Neural progenitor cell (in vitro differentiated cells): ENCODE data around the gene PAPPA2.
"Not testable (repeated sequence)": the region's sequence is repeated elsewhere in the genome, so short reads cannot be mapped to it uniquely, and the experiment has no call there.

Experiments used
- CTCF ChIP-seq: fragments of 200-600 bp; sonication (generic); IDR thresholded peaks from 2 replicates; pipeline ENCODE4 v1.5.1; 2017; ENCODE audit warnings: antibody characterized with exemption, mild to moderate bottlenecking
- EZH2 ChIP-seq: fragments of 200-600 bp; sonication (generic); IDR thresholded peaks from 2 replicates; pipeline ENCODE4 v1.6.1; 2017; ENCODE audit warnings: antibody characterized with exemption, mild to moderate bottlenecking, moderate library complexity
- EZH2phosphoT487 ChIP-seq: fragments of 200-600 bp; sonication (generic); IDR thresholded peaks from 2 replicates; pipeline ENCODE4 v1.6.1; 2017; ENCODE audit warnings: antibody characterized with exemption

- TF ChIP-seq EZH2phosphoT487, CTCF, EZH2: not testable (repeated sequence)
These were observed 98.8 kb downstream of the PAPPA2 start for GRCh38 chr1:176561761-176562160.
